Endodermal cell (in vitro differentiated cells): ENCODE data around the gene TMEM151A. TPM values are rescaled to one million over a fixed set of nuclear protein-coding genes. Genes with fewer than 3 reads are reported as not detected.

Experiments used
- DNase-seq: peaks from one replicate; pipeline ENCODE4 v3.0.0-alpha.2; 2017
- H3K27ac ChIP-seq: 2 replicates; pipeline ENCODE4 v1.5.1; 2013; ENCODE audit warnings: mild to moderate bottlenecking, low read depth, low read length, moderate library complexity
- H3K27me3 ChIP-seq: 2 replicates; pipeline ENCODE4 v1.6.1; 2013; ENCODE audit warnings: mild to moderate bottlenecking, low read length, moderate library complexity; ENCODE audit not compliant: insufficient read depth, control insufficient read depth, poor library complexity, severe bottlenecking
- H3K36me3 ChIP-seq: 2 replicates; pipeline ENCODE4 v1.7.0; 2013; ENCODE audit warnings: mild to moderate bottlenecking, low read length, moderate library complexity; ENCODE audit not compliant: control insufficient read depth, insufficient read depth
- H3K4me1 ChIP-seq: one replicate; pipeline ENCODE4 v1.7.0; 2013; ENCODE audit warnings: low read length; ENCODE audit not compliant: control insufficient read depth, insufficient read depth
- H3K4me3 ChIP-seq: 2 replicates; pipeline ENCODE4 v1.5.1; 2013; ENCODE audit warnings: mild to moderate bottlenecking, low read length, moderate library complexity
- H3K9ac ChIP-seq: 2 replicates; pipeline ENCODE4 v1.6.1; 2013; ENCODE audit warnings: mild to moderate bottlenecking, low read length, moderate library complexity; ENCODE audit not compliant: poor library complexity, severe bottlenecking; ENCODE audit errors: extremely low read depth
- H3K9me3 ChIP-seq: 2 replicates; pipeline ENCODE4 v1.6.1; 2013; ENCODE audit warnings: mild to moderate bottlenecking, low read length, moderate library complexity; ENCODE audit not compliant: control insufficient read depth
- H3K27ac Mint-ChIP-seq: 2 replicates; pipeline ENCODE4 v1.8.0; 2020; ENCODE audit warnings: mixed read lengths
- H3K27me3 Mint-ChIP-seq: 2 replicates; pipeline ENCODE4 v1.8.0; 2021; ENCODE audit warnings: mild to moderate bottlenecking, mixed read lengths; ENCODE audit not compliant: insufficient read depth
- H3K36me3 Mint-ChIP-seq: 2 replicates; pipeline ENCODE4 v1.8.0; 2020; ENCODE audit warnings: low read depth, mixed read lengths
- H3K4me1 Mint-ChIP-seq: 2 replicates; pipeline ENCODE4 v1.8.0; 2020; ENCODE audit warnings: mixed read lengths
- H3K4me3 Mint-ChIP-seq: 2 replicates; pipeline ENCODE4 v1.8.0; 2020; ENCODE audit warnings: mild to moderate bottlenecking, moderate library complexity, mixed read lengths
- H3K9me3 Mint-ChIP-seq: 2 replicates; pipeline ENCODE4 v1.8.0; 2020; ENCODE audit warnings: mild to moderate bottlenecking, mixed read lengths
- CTCF ChIP-seq: fragments of 200-600 bp; sonication (generic); conservative IDR thresholded peaks from 2 replicates; pipeline ENCODE4 v1.5.0; 2021; ENCODE audit warnings: antibody characterized with exemption, mild to moderate bottlenecking
- WGBS, 2 experiments: methylation state at CpG; one replicate each; pipeline versions ENCODE4 v1.1.5 to v1.1.7; 2013; ENCODE audit warnings: missing lambda C conversion rate in 2 of 2, mixed read lengths in 1 of 2; ENCODE audit not compliant: insufficient coverage in 1 of 2, insufficient read length in 1 of 2; 5-methylcytosine and 5-hydroxymethylcytosine counted together
- total RNA-seq, 2 donors: library from RNA; stranded (reverse); fragmentation: NEBNext Ultra II Directional in 1 of 2; extraction: Animal tissue kit (Norgen Biotek cat#: 25700) in 1 of 2; gene quantifications; 2 replicates in 1 of 2; 3 replicates in 1 of 2; pipeline ENCODE4 v1.2.1, GENCODE V29; 2021

TMEM151A gene
- total RNA-seq, 2 donors from 2014 or later = 0.20 TPM; not detected in 1

- H3K4me1 Mint-ChIP-seq = peaks cover 6% of the 10 kb centered on the region
- Histone ChIP-seq H3K36me3 (peaks cover 26% of the 10 kb centered on the region), H3K4me1 (peaks cover 3% of the 10 kb centered on the region), H3K9ac (no peak overlapping the region), H3K27me3 (peaks cover 19% of the 10 kb centered on the region), H3K4me3 (no peak overlapping the region), H3K9me3 (no peaks in the 10 kb centered on the region), H3K27ac (no peak overlapping the region)
- H3K4me3 Mint-ChIP-seq = no peak overlapping the region
- no peak overlapping the region for H3K27ac Mint-ChIP-seq
- H3K36me3 Mint-ChIP-seq = peaks cover 6% of the 10 kb centered on the region
- WGBS, 2 experiments = 93 to 100% methylated on average over 3 to 5 of the region's 5 CpGs
- peaks cover 23% of the 10 kb centered on the region for H3K27me3 Mint-ChIP-seq
- no peak for DNase-seq
- no peaks in the 10 kb centered on the region for H3K9me3 Mint-ChIP-seq
- no peak for TF ChIP-seq CTCF
Observed at GRCh38 chr11:66286699-66287098, 5.0 kb upstream of the TMEM151A start.

GRCh38 chr11:66287211-66287888, 4.3 kb upstream of the TMEM151A start:
- peaks cover 26% of the 10 kb centered on the region for H3K27me3 ChIP-seq
- Mint-ChIP-seq H3K27me3 (peaks cover 25% of the 10 kb centered on the region), H3K4me3 (peak overlapping the region; percentile 75), H3K36me3 (peaks cover 6% of the 10 kb centered on the region), H3K9me3 (no peaks in the 10 kb centered on the region), H3K27ac (no peak overlapping the region), H3K4me1 (peaks cover 6% of the 10 kb centered on the region)
- H3K9ac ChIP-seq = no peak overlapping the region
- DNase-seq = no peak
- H3K36me3 ChIP-seq = peaks cover 26% of the 10 kb centered on the region
- H3K9me3 ChIP-seq = no peaks in the 10 kb centered on the region
- peak overlapping the region; percentile 97 for H3K4me3 ChIP-seq
- WGBS, 2 experiments = 89 to 100% methylated on average over 4 to 10 of the region's 10 CpGs
- H3K27ac ChIP-seq = no peak overlapping the region
- TF ChIP-seq CTCF = no peak
- H3K4me1 ChIP-seq = peaks cover 3% of the 10 kb centered on the region

- Histone ChIP-seq H3K36me3 (peaks cover 26% of the 10 kb centered on the region), H3K4me3 (peak overlapping the region; percentile 97), H3K27ac (peak overlapping the region; percentile 83), H3K9ac (peak overlapping the region; percentile 91), H3K4me1 (no peaks in the 10 kb centered on the region), H3K9me3 (no peaks in the 10 kb centered on the region), H3K27me3 (peaks cover 33% of the 10 kb centered on the region)
- no peaks in the 10 kb centered on the region for H3K9me3 Mint-ChIP-seq
- 52 to 60% methylated on average over 13 to 20 of the region's 20 CpGs for WGBS, 2 experiments
- peaks cover 6% of the 10 kb centered on the region for H3K36me3 Mint-ChIP-seq
- peaks cover 33% of the 10 kb centered on the region for H3K27me3 Mint-ChIP-seq
- no peak for TF ChIP-seq CTCF
- H3K4me1 Mint-ChIP-seq = peaks cover 6% of the 10 kb centered on the region
- DNase-seq = no peak
- H3K4me3 Mint-ChIP-seq = peak overlapping the region; percentile 75
- peak overlapping the region; percentile 88 for H3K27ac Mint-ChIP-seq
Observed at GRCh38 chr11:66287889-66288670, 3.6 kb upstream of the TMEM151A start.
